Lung microvascular endothelial cell (primary cell): Measurements from ENCODE around the gene APC2. TPM values are rescaled to one million over a fixed set of nuclear protein-coding genes. Genes with fewer than 3 reads are reported as not detected.

ENCODE experiments used
- DNase-seq, 2 donors: peaks; one replicate each; pipeline versions ENCODE4 v3.0.0 to v3.0.0-alpha.2; 2010; ENCODE audit warnings: low read depth in 2 of 2
- total RNA-seq: library from RNA; depleted of rRNA; stranded (reverse); fragments of >200 nt; gene quantifications from 2 replicates; pipeline ENCODE4 v1.2.1, GENCODE V29; 2014

Gene APC2
- total RNA-seq, 1 donor from 2014 or later = under 0.01 TPM

- peak; percentile 94 to 95 for DNase-seq
These were observed 29.2 kb downstream of the APC2 start, which contains the start of gene C19orf25 for GRCh38 chr19:1478934-1479707. Gene C19orf25, minus strand, starts transcription at chr19:1479215. Its CDS starts 312 bp downstream, at chr19:1478903.

GRCh38 chr19:1481224-1481892, 31.4 kb downstream of the APC2 start:
- DNase-seq = no peak

- DNase-seq = no peak
These were observed 32.0 kb downstream of the APC2 start for GRCh38 chr19:1481893-1482360.

- no peak for DNase-seq
These were observed 32.6 kb downstream of the APC2 start for GRCh38 chr19:1482361-1483130.

GRCh38 chr19:1483131-1483978, 33.4 kb downstream of the APC2 start:
- no peak for DNase-seq

- no peak for DNase-seq
These were observed 34.1 kb downstream of the APC2 start for GRCh38 chr19:1483979-1484428.

GRCh38 chr19:1486720-1487575, 37.0 kb downstream of the APC2 start:
- no peak for DNase-seq

- DNase-seq = no peak
These were observed 37.8 kb downstream of the APC2 start for GRCh38 chr19:1487576-1488281.

GRCh38 chr19:1488282-1488601, 38.3 kb downstream of the APC2 start:
- no peak for DNase-seq

- no peak for DNase-seq
These were observed 39.8 kb downstream of the APC2 start for GRCh38 chr19:1489463-1490310.

GRCh38 chr19:1490311-1491113, 40.6 kb downstream of the APC2 start, which contains the start of gene PCSK4:
Gene PCSK4, minus strand, starts transcription at chr19:1490350. Its CDS starts 4 bp downstream, at chr19:1490346.
- DNase-seq = peak; percentile 99

GRCh38 chr19:1491114-1491848, 41.4 kb downstream of the APC2 start, which contains the start of gene REEP6:
Gene REEP6, plus strand, starts transcription at chr19:1491181. Its CDS starts 89 bp downstream, at chr19:1491270.
- DNase-seq = no peak

GRCh38 chr19:1491849-1492170, 41.9 kb downstream of the APC2 start:
- no peak for DNase-seq

- DNase-seq = peak in 1 of 2 donors; percentile 37
These were observed 42.6 kb downstream of the APC2 start for GRCh38 chr19:1492474-1493006.

- DNase-seq = no peak
These were observed 44.3 kb downstream of the APC2 start for GRCh38 chr19:1494115-1494815.
